Erythroblast (primary cell): Measurements from ENCODE around the gene SPSB1.

Experiments
- GATA1 ChIP-seq: IDR thresholded peaks from 2 replicates; pipeline ENCODE4 v1.6.1; 2011; ENCODE audit warnings: low read depth, mild to moderate bottlenecking, control low read depth, low read length, moderate library complexity
- POLR2A ChIP-seq: IDR thresholded peaks from 2 replicates; pipeline ENCODE4 v1.6.1; 2011; ENCODE audit warnings: mild to moderate bottlenecking, low read length

- no peak for TF ChIP-seq POLR2A
- TF ChIP-seq GATA1, result no peak
Observed at GRCh38 chr1:9376430-9376829, 83.7 kb downstream of the SPSB1 start.
